ENCODE measurements around the gene CCDC122.

CCDC122 gene

DNA sequence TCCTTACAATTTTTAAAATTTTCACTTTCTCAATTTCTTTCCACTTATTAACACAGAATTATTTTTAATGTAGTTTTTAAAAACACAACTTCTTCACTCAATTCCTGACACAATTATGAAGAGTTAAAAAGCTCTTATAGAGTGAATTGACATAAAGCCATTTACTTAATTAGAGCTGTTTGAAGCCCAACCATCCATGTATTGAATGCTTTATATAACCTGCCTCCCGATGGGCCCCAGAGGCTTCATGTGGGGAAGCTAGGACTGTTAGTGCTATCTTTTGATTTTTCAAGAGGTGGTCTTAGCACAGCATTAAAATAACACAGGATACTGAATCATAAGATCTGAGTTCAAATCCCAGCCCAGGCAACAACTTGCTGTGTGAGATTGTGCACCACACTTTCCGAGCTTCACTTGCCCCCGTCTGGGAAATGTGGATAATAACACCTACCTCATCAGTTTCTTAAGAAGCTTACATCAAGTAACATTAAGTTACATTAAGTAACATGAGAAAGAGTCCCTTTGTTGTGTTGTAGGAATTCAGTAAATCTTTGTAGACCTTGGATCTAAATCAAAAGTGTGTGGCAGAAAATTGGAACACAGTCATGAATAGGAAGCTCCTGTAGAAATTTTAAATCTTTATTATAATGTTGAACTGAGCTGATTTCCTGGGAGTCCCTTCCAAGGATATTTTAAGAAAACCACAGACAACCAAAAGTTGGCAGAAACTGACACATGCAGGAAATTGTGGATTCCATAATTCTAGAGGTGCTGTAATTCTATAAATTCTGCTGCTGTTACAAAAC lies 87.3 kb downstream of the CCDC122 start:
- DNase-seq, result no peak
- H3K9me3 ChIP-seq (ENCODE audit: control insufficient read depth, low read length), result no peaks in the 10 kb centered on the region
- no peak overlapping the region for H3K27ac ChIP-seq (ENCODE audit: insufficient read depth, low read length, poor library complexity, severe bottlenecking)
- peaks cover 6% of the 10 kb centered on the region for H3K27me3 ChIP-seq (replicated peaks; ENCODE audit: control insufficient read depth, insufficient read depth, low read length, poor library complexity, severe bottlenecking)
- no peaks in the 10 kb centered on the region for H3K36me3 ChIP-seq (ENCODE audit: control insufficient read depth, insufficient read depth, low read length)
- no peaks in the 10 kb centered on the region for H3K4me1 ChIP-seq (ENCODE audit: control insufficient read depth, insufficient read depth, low read length, poor library complexity, severe bottlenecking)
- H3K4me3 ChIP-seq (ENCODE audit: insufficient read depth, low read depth, low read length, poor library complexity, severe bottlenecking), result no peak overlapping the region

- peaks cover 7% of the 10 kb centered on the region for H3K4me1 ChIP-seq (ENCODE audit: control insufficient read depth, insufficient read depth, low read length, poor library complexity, severe bottlenecking)
Observed at GRCh38 chr13:43787997-43788396, 91.5 kb downstream of the CCDC122 start.

DNA sequence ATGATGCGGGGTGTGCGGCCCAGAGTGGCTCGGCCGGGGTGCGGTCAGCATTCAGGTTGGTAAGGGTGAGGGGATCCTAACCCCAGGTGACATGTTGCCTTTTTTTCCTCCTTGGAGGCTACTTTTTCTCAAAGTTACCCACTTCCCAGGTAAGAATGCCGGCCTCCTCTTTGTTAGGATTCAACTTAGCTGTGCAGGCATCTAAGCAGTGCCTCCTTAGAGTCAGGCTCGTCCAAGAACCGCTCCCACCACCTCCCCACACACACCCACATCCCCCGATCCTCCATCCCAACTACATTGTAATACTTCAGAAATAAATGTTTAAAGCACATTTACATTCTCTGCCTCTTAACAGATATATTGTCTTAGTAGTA lies 92.0 kb downstream of the CCDC122 start:
- H3K4me3 ChIP-seq (ENCODE audit: insufficient read depth, low read depth, low read length, poor library complexity, severe bottlenecking), result peak overlapping the region; percentile 67
- H3K4me1 ChIP-seq (ENCODE audit: control insufficient read depth, insufficient read depth, low read length, poor library complexity, severe bottlenecking), result peaks cover 7% of the 10 kb centered on the region
- H3K27ac ChIP-seq (ENCODE audit: insufficient read depth, low read length, poor library complexity, severe bottlenecking), result no peak overlapping the region
- H3K36me3 ChIP-seq (ENCODE audit: control insufficient read depth, insufficient read depth, low read length), result no peaks in the 10 kb centered on the region
- no peak for DNase-seq
- peaks cover 6% of the 10 kb centered on the region for H3K27me3 ChIP-seq (replicated peaks; ENCODE audit: control insufficient read depth, insufficient read depth, low read length, poor library complexity, severe bottlenecking)
- H3K9me3 ChIP-seq (ENCODE audit: control insufficient read depth, low read length), result no peaks in the 10 kb centered on the region

More at GRCh38 chr13:43787997-43788396, 91.5 kb downstream of the CCDC122 start:
- Histone ChIP-seq H3K27ac (ENCODE audit: insufficient read depth, low read length, poor library complexity, severe bottlenecking) (no peak overlapping the region), H3K27me3 (replicated peaks; ENCODE audit: control insufficient read depth, insufficient read depth, low read length, poor library complexity, severe bottlenecking) (peaks cover 6% of the 10 kb centered on the region), H3K4me3 (ENCODE audit: insufficient read depth, low read depth, low read length, poor library complexity, severe bottlenecking) (no peak overlapping the region), H3K36me3 (ENCODE audit: control insufficient read depth, insufficient read depth, low read length) (no peaks in the 10 kb centered on the region), H3K9me3 (ENCODE audit: control insufficient read depth, low read length) (no peaks in the 10 kb centered on the region)
- DNase-seq, result no peak

DNA sequence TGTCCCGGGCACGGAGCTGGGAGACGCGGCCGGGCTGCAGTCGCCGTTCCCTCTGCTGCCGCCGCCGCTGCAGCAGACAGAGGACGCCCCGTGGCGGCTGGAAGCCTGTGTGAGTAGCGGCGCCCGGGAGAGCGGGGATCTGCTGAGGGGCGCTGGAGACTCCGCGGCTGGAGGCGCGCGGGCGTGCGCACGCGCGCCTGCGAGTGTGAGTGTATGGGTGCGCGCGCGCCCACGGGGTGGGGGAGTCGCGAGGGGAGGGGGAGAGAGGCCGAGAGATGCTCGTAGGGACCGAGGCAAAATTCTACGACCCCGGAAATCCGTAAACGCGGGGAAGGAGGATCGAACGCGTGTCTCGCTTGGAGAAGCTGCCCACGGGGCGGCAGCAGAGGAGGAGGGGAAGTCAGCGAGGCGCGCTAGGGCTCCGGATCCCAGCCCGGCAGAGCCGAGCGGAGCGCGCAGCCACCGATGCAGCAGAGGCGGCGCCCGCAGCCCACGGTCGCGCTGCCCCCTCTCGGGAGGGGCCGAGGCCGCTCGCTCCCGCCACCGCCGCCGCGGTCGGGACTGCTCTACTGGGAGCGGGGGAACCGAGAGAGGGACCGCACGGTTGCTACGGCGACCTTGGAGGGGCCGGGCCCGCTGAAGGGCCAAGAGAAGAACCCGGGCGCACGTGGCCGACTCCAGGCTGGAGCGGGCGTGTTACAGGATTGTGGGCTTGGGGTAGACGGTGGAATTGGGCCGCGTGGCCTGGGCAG lies 92.6 kb downstream of the CCDC122 start, which contains the start of gene ENOX1:
Gene ENOX1, minus strand, starts transcription at position 207 of the 752 bp plus-strand sequence.
- H3K9me3 ChIP-seq (ENCODE audit: control insufficient read depth, low read length), result no peaks in the 10 kb centered on the region
- peak in 1 of 3 donors; percentile 2 for DNase-seq
- H3K4me1 ChIP-seq (ENCODE audit: control insufficient read depth, insufficient read depth, low read length, poor library complexity, severe bottlenecking), result peaks cover 7% of the 10 kb centered on the region
- no peak within 1 kb of the TSS for H3K27ac ChIP-seq (ENCODE audit: insufficient read depth, low read length, poor library complexity, severe bottlenecking)
- H3K4me3 ChIP-seq (ENCODE audit: insufficient read depth, low read depth, low read length, poor library complexity, severe bottlenecking), result peak within 1 kb of the TSS; percentile 67
- H3K27me3 ChIP-seq (replicated peaks; ENCODE audit: control insufficient read depth, insufficient read depth, low read length, poor library complexity, severe bottlenecking), result peaks cover 6% of the 10 kb centered on the region
- no peaks in the 10 kb centered on the region for H3K36me3 ChIP-seq (ENCODE audit: control insufficient read depth, insufficient read depth, low read length)

GRCh38 chr13:43786472-43786765 lies 93.1 kb downstream of the CCDC122 start:
- H3K9me3 ChIP-seq (ENCODE audit: control insufficient read depth, low read length), result no peaks in the 10 kb centered on the region
- H3K27ac ChIP-seq (ENCODE audit: insufficient read depth, low read length, poor library complexity, severe bottlenecking), result no peak overlapping the region
- no peak for DNase-seq
- no peaks in the 10 kb centered on the region for H3K36me3 ChIP-seq (ENCODE audit: control insufficient read depth, insufficient read depth, low read length)
- H3K4me3 ChIP-seq (ENCODE audit: insufficient read depth, low read depth, low read length, poor library complexity, severe bottlenecking), result peak overlapping the region; percentile 67
- peaks cover 7% of the 10 kb centered on the region for H3K4me1 ChIP-seq (ENCODE audit: control insufficient read depth, insufficient read depth, low read length, poor library complexity, severe bottlenecking)
- H3K27me3 ChIP-seq (replicated peaks; ENCODE audit: control insufficient read depth, insufficient read depth, low read length, poor library complexity, severe bottlenecking), result peaks cover 6% of the 10 kb centered on the region
